AG04449 (cell line): Measurements from ENCODE around the gene PRKCI.

Experiments used
- CTCF ChIA-PET: fragments of 350-600 bp; formaldehyde crosslinking; extraction: SDS; loops from one replicate; lab custom pipeline; 2021; ENCODE audit warnings: antibody characterized with exemption; lab: Yijun Ruan, JAX
- POLR2A ChIA-PET: fragments of 400-600, 350-600 bp; formaldehyde crosslinking; extraction: SDS; loops from one replicate; lab custom pipeline; 2020; ENCODE audit warnings: antibody characterized with exemption, inconsistent platforms; lab: Yijun Ruan, JAX
- DNase-seq: peaks from one replicate; pipeline ENCODE4 v3.0.0-alpha.2; 2010; ENCODE audit warnings: low read depth, low spot score
- H3K4me3 ChIP-seq: 2 replicates; pipeline ENCODE4 v1.5.1; 2011; ENCODE audit warnings: low read depth, mild to moderate bottlenecking, control low read depth, low read length
- TF ChIP-seq, protein P1 (sequence below): IDR thresholded peaks from one replicate; pipeline ENCODE4 v1.5.1; 2011; ENCODE audit warnings: mild to moderate bottlenecking, moderate library complexity, low read length, control low read depth, inconsistent platforms; ENCODE audit not compliant: insufficient read depth; ENCODE audit errors: missing control alignments

Gene PRKCI

GRCh38 chr3:170228093-170228766 is 6.0 kb downstream of the PRKCI start:
- POLR2A ChIA-PET: interaction anchor here (0.6 kb wide), 1 partner anchor 641 kb away, joined by 4 read pairs; no protein-coding TSS in a partner anchor
- no peak for DNase-seq
- no peak overlapping the region for H3K4me3 ChIP-seq
- TF ChIP-seq, protein P1, sequence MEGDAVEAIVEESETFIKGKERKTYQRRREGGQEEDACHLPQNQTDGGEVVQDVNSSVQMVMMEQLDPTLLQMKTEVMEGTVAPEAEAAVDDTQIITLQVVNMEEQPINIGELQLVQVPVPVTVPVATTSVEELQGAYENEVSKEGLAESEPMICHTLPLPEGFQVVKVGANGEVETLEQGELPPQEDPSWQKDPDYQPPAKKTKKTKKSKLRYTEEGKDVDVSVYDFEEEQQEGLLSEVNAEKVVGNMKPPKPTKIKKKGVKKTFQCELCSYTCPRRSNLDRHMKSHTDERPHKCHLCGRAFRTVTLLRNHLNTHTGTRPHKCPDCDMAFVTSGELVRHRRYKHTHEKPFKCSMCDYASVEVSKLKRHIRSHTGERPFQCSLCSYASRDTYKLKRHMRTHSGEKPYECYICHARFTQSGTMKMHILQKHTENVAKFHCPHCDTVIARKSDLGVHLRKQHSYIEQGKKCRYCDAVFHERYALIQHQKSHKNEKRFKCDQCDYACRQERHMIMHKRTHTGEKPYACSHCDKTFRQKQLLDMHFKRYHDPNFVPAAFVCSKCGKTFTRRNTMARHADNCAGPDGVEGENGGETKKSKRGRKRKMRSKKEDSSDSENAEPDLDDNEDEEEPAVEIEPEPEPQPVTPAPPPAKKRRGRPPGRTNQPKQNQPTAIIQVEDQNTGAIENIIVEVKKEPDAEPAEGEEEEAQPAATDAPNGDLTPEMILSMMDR: no peak
- CTCF ChIA-PET: no interaction called here

GRCh38 chr3:170232266-170232665 is 10.0 kb downstream of the PRKCI start:
- H3K4me3 ChIP-seq: no peak overlapping the region
- DNase-seq: no peak
- TF ChIP-seq, protein P1: no peak
- CTCF ChIA-PET: interaction anchor here (2.6 kb wide), 1 partner anchor 9 kb away, joined by 8 read pairs; no protein-coding TSS in a partner anchor
- POLR2A ChIA-PET: interaction anchor here (2.1 kb wide), 1 partner anchor 10 kb away, joined by 9 read pairs; the partner anchor contains the start of gene PRKCI

DNA sequence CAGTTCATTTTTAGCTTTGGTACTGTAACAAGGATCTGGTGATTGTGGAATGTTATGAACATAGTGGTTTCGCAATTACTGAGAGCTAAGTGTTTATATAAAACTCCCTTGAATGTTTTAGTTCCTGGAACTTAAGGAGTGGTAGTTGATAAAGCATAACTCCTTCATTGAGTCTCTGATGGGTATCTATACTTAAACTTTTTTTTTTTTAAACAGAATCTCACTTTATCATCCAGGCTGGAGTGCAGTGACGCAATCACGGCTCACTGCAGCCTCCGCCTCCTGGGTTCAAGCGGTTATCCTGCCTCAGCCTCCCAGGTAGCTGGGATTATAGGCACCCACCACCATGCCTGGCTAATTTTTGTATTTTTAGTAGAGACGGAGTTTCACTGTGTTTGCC is 11.3 kb downstream of the PRKCI start:
- ChIA-PET POLR2A (interaction anchor here (0.6 to 2.1 kb wide), 3 partner anchors 11 to 124 kb away, joined by 3 to 9 read pairs (median 4); partner anchors contain the start of genes PRKCI and SKIL), CTCF (interaction anchor here (1.5 to 2.6 kb wide), 2 partner anchors 10 to 46 kb away, joined by 3 to 8 read pairs; no protein-coding TSS in a partner anchor)
- H3K4me3 ChIP-seq: no peak overlapping the region
- peak; percentile 69 for DNase-seq
- TF ChIP-seq, protein P1: no peak

DNA sequence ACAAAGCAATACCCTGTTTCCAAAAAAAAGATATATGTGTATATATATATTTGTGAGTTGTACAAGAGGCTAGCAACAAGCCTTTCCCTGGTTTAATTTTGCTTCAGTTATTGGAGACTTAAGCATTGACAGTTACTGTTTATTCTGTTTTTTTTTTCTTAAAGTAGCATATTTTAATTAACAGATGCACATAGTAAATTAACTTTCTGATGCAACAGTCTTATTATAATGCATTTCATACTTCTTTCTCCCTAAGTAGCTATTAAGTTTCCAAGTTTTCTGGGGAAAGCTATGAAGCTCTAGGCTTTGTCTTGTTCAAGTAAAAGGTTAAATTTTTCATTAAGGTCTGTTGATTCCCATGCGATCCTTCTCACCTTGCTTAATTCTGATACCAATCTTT is 17.9 kb downstream of the PRKCI start:
- no peak for DNase-seq
- H3K4me3 ChIP-seq: no peak overlapping the region
- TF ChIP-seq, protein P1: no peak
- CTCF ChIA-PET: no interaction called here
- POLR2A ChIA-PET: no interaction called here

DNA sequence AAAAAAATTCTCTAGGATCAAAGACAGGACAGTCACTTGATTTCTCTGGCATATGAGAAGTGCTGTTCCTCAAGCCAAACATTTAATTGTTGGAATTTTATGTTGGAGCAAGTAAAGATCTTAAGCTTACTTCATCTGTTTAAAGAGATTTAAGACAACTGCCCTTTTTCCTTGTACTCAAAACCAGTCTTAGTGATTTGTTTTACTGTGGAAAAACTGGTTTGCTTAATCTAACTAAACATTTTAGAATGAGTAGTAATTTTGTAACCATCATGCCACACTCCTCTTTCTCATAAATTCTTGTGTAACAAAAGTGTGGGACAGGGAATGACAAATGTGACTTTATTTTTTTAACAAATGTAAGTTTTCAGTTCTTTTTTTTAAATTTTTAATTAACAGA is 18.4 kb downstream of the PRKCI start:
- no peak for DNase-seq
- ChIA-PET POLR2A (no interaction called here), CTCF (no interaction called here)
- no peak overlapping the region for H3K4me3 ChIP-seq
- TF ChIP-seq, protein P1: no peak

- ChIA-PET CTCF (no interaction called here), POLR2A (no interaction called here)
- no peak for DNase-seq
- TF ChIP-seq, protein P1: no peak
- H3K4me3 ChIP-seq: no peak overlapping the region
Observed at GRCh38 chr3:170244576-170244975, 22.4 kb downstream of the PRKCI start.
